ENCODE results near the gene SLC25A24. TPM values are rescaled to one million over a fixed set of nuclear protein-coding genes. Genes with fewer than 3 reads are reported as not detected.
A peak's percentile ranks its signal among the peaks of the same experiment; 100 is the strongest.

The SLC25A24 gene
- total RNA-seq (2016; rRNA removed; fragmentation: Illumina TruSeq; extraction: Trizol) (12.4 and 19.1 TPM in 2 replicates), polyA plus RNA-seq (2011; rRNA removed) (6.5 and 8.0 TPM in 2 replicates), polyA minus RNA-seq (2011; rRNA and poly(A)+ RNA removed; ENCODE audit: low replicate concordance) (5.5 and 36.4 TPM in 2 replicates), Bru-seq, nascent RNA (percentile 64 among the genes with signal in this experiment), BruChase-seq, experiment 1, labeled RNA remaining after a 6-hour chase (percentile 63 among the genes with signal in this experiment), BruChase-seq, experiment 2, labeled RNA remaining after a 2-hour chase (percentile 56 among the genes with signal in this experiment)
- total RNA-seq (2016; cell fraction: cytosol; rRNA removed; fragmentation: Illumina TruSeq; extraction: Trizol; ENCODE audit: low read depth) = 1.6 and 1.9 TPM in 2 replicates
- 12.1 and 18.6 TPM in 2 replicates for total RNA-seq (2016; cell fraction: insoluble cytoplasmic fraction; rRNA removed; fragmentation: Illumina TruSeq; extraction: Trizol)
- total RNA-seq (2016; cell fraction: membrane; rRNA removed; fragmentation: Illumina TruSeq; extraction: Trizol) = 4.0 and 5.2 TPM in 2 replicates
- 8.0 and 9.8 TPM in 2 replicates for total RNA-seq (2016; cell fraction: nucleus; rRNA removed; fragmentation: Illumina TruSeq; extraction: Trizol)
- polyA plus RNA-seq (2011; cell fraction: cytosol; rRNA removed) = 3.1 and 5.8 TPM in 2 replicates
- 1.8 and 3.1 TPM in 2 replicates for polyA plus RNA-seq (2011; cell fraction: nucleus; rRNA removed)
- polyA plus RNA-seq (2012) = 6.2 and 6.5 TPM in 2 replicates
- 0.45 and 0.55 TPM in 2 replicates for polyA plus RNA-seq (2016; cell fraction: cytosol; fragmentation: Illumina TruSeq; extraction: Trizol; ENCODE audit: low read depth)
- 16.0 and 18.5 TPM in 2 replicates for polyA plus RNA-seq (2016; cell fraction: insoluble cytoplasmic fraction; fragmentation: Illumina TruSeq; extraction: Trizol; ENCODE audit: low read depth)
- polyA plus RNA-seq (2016; cell fraction: membrane; fragmentation: Illumina TruSeq; extraction: Trizol; ENCODE audit: low read depth) = 2.7 and 2.8 TPM in 2 replicates
- polyA plus RNA-seq (2016; cell fraction: nucleus; fragmentation: Illumina TruSeq; extraction: Trizol; ENCODE audit: insufficient read depth, low read depth) = 6.3 and 6.4 TPM in 2 replicates
- polyA minus RNA-seq (2011; cell fraction: cytosol; rRNA and poly(A)+ RNA removed) = 8.3 and 8.8 TPM in 2 replicates
- polyA minus RNA-seq (2011; cell fraction: nucleus; rRNA and poly(A)+ RNA removed) = 13.2 and 13.3 TPM in 2 replicates
- long read RNA-seq, experiment 1, full-length matches to known transcripts = 4 of 11 reads
- long read RNA-seq, experiment 1, partial matches to known transcripts = 6 of 11 reads
- long read RNA-seq, experiment 1, other reads (novel, unspliced or antisense) = 1 of 11 reads
- long read RNA-seq, experiment 2, partial matches to known transcripts = 0 of 7 reads
- long read RNA-seq, experiment 2, other reads (novel, unspliced or antisense) = 7 of 7 reads

DNA sequence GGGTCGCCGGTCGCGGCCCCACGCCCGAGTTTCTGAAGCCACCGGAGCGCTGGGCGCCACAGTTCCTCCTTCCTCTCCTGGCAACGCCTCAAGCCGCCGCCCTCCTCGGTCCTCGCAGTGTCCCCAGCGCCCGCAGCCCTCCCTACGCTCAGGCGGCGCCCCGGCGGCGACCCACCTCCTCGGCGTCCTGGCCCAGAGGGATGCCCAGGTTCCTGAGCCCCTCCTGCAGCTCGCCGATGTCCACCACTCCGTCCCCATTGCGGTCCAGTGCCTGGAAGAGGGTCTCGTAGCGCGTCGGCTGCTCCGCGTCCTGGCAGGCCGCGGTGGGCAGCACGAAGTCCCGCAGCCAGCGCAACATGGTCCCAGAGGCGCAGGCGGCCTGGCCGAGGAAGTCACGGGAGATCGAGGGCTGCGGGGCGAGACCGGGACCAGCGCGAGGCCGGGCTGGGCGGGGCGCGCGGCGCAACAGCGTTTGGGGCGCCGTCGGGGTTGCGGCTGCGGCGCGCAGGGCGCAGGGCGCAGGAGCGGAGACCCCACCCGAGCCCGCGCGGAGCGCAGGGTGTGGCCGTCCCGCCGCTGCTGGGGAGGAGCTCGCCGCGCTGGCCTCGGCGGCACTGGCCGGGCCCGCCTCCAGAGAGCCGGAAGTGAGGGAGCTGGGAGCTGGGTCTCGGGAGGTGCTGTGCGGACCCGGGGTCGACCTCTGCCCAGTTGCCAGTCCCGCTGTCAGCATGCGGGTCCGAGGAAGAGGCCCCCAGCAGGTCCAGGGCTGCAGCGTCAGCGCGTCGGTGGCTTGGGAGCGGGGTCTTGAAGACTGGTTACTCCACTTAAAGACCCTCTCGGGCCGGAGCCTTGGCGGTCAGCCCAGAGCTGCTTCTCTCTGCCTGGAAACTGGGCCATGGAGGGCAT, at the start of gene SLC25A24:
Gene SLC25A24 (minus strand): TSS at position 563 of the 906 bp plus-strand sequence. CDS start 205 bp downstream, at position 358.
- Histone ChIP-seq H3K79me2 (ENCODE audit: insufficient read depth, low read length) (no peaks in the 10 kb centered on the region), H3K4me2 (ENCODE audit: low read depth, low read length) (peak within 1 kb of the TSS; percentile 81), H4K20me1 (ENCODE audit: insufficient read depth, low read length) (no peaks in the 10 kb centered on the region), H3K27me3 (ENCODE audit: control insufficient read depth in 1 of 2, insufficient read depth in 2 of 2, low read length in 2 of 2) (peaks cover 0 to 8% of the 10 kb centered on the region in 2 experiments; a peak in 1 of 5 replicates), H3K9ac (ENCODE audit: insufficient read depth, low read depth, low read length) (peak within 1 kb of the TSS; percentile 62), H3K36me3 (replicated peaks in 1 of 2; ENCODE audit: control insufficient read depth in 1 of 2, insufficient read depth in 2 of 2, low read length in 2 of 2) (no peaks in the 10 kb centered on the region), H2AFZ (ENCODE audit: low read length) (peak within 1 kb of the TSS; percentile 36), H3K4me3 (replicated peaks in 1 of 3; ENCODE audit: insufficient read depth in 1 of 3, low read depth in 2 of 3, low read length in 3 of 3) (peak within 1 kb of the TSS; percentile 57 to 83 (median 75)), H3K9me3 (ENCODE audit: low read length) (no peaks in the 10 kb centered on the region), H3K4me1 (ENCODE audit: insufficient read depth, low read length) (0 out of 2 replicates have a peak, but pooled peaks cover 21% of the 10 kb centered on the region), H3K27ac (ENCODE audit: extremely low read length, insufficient read depth, low read length) (peak within 1 kb of the TSS; percentile 27)
- in situ Hi-C loops (cut with HindIII; ENCODE audit: extremely low pct_ligation_motif_present, low pct_unique_long_range_greater_than_20kb) = no loop called here
- no TSS peak for BruUV-seq (replicated peaks)
- DNase-seq (ENCODE audit: low spot score) (peak; percentile 47), ATAC-seq (peak; percentile 98), FAIRE-seq (no peak)
- intact Hi-C loops (cut with micrococcal nuclease; ENCODE audit: unreplicated experiment) = loop anchor here (5.0 kb wide), 1 partner anchor 148 kb away; no protein-coding TSS in a partner anchor
- ChIA-PET POLR2A (interaction anchor here (1.0 to 1.8 kb wide), 3 partner anchors 19 to 492 kb away, joined by 3 to 6 read pairs (median 3); partner anchors contain the start of gene PRPF38B), CTCF (ENCODE audit: low intra/inter-chr PET ratio, low total read pairs) (no interaction called here)
- 18% methylated on average over 11 of the region's 97 CpGs for WGBS (ENCODE audit: low lambda C conversion rate)
- TF ChIP-seq IRX3 (CRISPR knock-in tag; IDR thresholded peaks at IDR 0.05; ENCODE audit: borderline replicate concordance, low read depth) (peak; percentile 71; the same call in 1 of the 2 replicates), ZFP41 (CRISPR knock-in tag; IDR thresholded peaks at IDR 0.05; ENCODE audit: borderline replicate concordance) (no peak), ZNF331 (CRISPR knock-in tag; IDR thresholded peaks at IDR 0.05) (no peak), ZNF768 (CRISPR knock-in tag; IDR thresholded peaks at IDR 0.05) (no peak), GABPB1 (CRISPR knock-in tag; IDR thresholded peaks at IDR 0.05) (peak; percentile 89), NR0B2 (CRISPR knock-in tag; IDR thresholded peaks at IDR 0.05) (0 out of 2 replicates have a peak, but pooled peaks have one; percentile 44), FOXC1 (CRISPR knock-in tag; IDR thresholded peaks at IDR 0.05; ENCODE audit: borderline replicate concordance) (0 out of 2 replicates have a peak, but pooled peaks have one; percentile 64), ZFY (CRISPR knock-in tag; IDR thresholded peaks at IDR 0.05) (peak; percentile 64), ZNF772 (CRISPR knock-in tag; IDR thresholded peaks at IDR 0.05) (no peak), HDAC1 (CRISPR knock-in tag; IDR thresholded peaks at IDR 0.05) (peak; percentile 53), SRSF1 (optimal IDR thresholded peaks at IDR 0.05; ENCODE audit: low read depth, low read length) (peak; percentile 67), SMYD3 (CRISPR knock-in tag; IDR thresholded peaks at IDR 0.05) (no peak), HNF4A (CRISPR knock-in tag; IDR thresholded peaks at IDR 0.05) (peak; percentile 25; the same call in 1 of the 2 replicates), NFIB (CRISPR knock-in tag; IDR thresholded peaks at IDR 0.05; ENCODE audit: borderline replicate concordance) (no peak), ZNF451 (CRISPR knock-in tag; IDR thresholded peaks at IDR 0.05) (peak; percentile 22; the same call in 1 of the 2 replicates), BORCS8-MEF2B (CRISPR knock-in tag; IDR thresholded peaks at IDR 0.05) (peak; percentile 55; the same call in 1 of the 2 replicates), ZMYM3 (CRISPR knock-in tag; IDR thresholded peaks at IDR 0.05) (peak; percentile 31; the same call in 1 of the 2 replicates)
- TF ChIP-seq, protein P1, sequence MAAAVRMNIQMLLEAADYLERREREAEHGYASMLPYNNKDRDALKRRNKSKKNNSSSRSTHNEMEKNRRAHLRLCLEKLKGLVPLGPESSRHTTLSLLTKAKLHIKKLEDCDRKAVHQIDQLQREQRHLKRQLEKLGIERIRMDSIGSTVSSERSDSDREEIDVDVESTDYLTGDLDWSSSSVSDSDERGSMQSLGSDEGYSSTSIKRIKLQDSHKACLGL (CRISPR knock-in tag; IDR thresholded peaks at IDR 0.05) = no peak

All from HepG2 (cell line).